HG02623 (cell line): Measurements from ENCODE around the gene OTOG.

Experiments
- ATAC-seq: cut with Tn5 transposase; IDR thresholded peaks from one replicate; pipeline ENCODE4 v1.9.1; 2021; ENCODE audit warnings: moderate library complexity; ENCODE audit not compliant: unreplicated experiment

OTOG gene

GRCh38 chr11:17560281-17561110 lies 13.4 kb downstream of the OTOG start:
- no peak for ATAC-seq

GRCh38 chr11:17561111-17561415 lies 14.0 kb downstream of the OTOG start:
- no peak for ATAC-seq

DNA sequence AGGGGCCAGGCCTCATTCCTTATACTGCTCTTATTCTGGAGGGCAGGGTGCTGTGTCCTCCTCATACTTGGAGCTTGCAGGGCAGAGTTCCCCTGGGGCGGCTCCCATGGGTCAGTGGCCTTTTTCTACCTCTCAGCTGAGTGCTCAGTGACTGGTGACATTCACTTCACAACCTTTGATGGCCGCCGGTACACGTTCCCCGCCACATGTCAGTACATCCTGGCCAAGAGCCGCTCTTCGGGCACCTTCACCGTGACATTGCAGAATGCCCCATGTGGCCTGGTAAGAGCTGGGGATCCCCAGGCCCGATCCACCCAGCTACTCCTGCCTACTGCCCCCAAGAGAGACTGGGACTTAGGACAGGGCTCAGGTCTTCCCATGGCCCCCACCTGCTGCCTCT lies 14.5 kb downstream of the OTOG start:
- ATAC-seq: no peak

DNA sequence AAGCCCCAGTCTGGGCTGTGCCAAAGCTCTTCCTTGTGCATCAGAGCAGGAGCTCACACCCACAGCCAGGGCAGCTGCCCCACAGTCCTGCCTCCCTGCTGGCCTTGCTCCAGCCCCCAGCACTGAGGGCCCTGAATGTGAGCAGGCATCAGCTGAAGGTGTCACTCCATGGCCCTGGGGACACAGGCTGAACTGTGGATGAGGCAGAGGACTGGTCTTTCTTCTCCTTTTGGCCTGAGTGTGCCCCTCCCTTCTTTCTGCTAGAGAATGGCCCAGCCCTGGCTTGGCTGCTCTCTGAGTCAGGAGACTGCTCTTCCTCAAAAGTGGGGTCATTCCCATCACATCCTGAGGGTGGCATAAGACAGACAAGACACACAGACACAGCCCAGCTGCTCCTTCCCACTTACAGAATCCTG lies 16.2 kb downstream of the OTOG start:
- no peak for ATAC-seq

- ATAC-seq: no peak
Measured at GRCh38 chr11:17563961-17564686, 17.1 kb downstream of the OTOG start.

DNA sequence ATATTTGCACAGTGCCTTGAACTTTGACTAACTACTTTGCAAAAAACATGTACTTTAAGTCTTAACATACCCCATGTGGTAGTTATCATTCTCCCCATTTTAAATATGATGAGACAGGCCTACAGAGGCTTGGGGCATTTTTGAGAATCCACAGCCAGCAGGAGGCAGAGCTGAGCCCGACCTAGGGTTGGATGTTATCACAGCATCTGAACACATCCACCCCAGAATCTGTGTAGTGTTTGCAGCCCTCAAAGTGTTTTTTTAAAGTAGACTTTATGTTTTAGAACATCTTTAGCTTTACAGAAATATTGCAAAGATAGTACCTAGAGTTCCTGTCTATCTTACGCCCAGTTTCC lies 17.6 kb downstream of the OTOG start:
- no peak for ATAC-seq

DNA sequence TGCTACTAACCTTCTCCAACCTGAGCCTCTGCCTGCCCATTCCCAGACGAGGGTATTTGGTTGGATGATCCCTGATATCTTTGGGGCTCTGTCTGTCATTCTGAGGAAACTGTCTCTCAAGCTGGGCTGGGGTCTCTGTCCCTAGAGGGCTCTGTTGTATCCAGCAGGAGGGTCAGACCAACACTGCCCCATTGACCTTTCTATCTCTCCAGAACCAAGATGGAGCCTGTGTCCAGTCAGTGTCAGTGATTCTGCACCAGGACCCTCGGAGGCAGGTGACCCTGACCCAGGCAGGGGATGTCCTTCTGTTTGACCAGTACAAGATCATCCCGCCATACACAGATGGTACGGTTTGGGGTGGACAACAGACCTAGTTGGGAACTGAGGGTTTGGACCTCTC lies 21.9 kb downstream of the OTOG start:
- ATAC-seq: no peak

GRCh38 chr11:17570034-17570433 lies 23.0 kb downstream of the OTOG start:
- no peak for ATAC-seq

DNA sequence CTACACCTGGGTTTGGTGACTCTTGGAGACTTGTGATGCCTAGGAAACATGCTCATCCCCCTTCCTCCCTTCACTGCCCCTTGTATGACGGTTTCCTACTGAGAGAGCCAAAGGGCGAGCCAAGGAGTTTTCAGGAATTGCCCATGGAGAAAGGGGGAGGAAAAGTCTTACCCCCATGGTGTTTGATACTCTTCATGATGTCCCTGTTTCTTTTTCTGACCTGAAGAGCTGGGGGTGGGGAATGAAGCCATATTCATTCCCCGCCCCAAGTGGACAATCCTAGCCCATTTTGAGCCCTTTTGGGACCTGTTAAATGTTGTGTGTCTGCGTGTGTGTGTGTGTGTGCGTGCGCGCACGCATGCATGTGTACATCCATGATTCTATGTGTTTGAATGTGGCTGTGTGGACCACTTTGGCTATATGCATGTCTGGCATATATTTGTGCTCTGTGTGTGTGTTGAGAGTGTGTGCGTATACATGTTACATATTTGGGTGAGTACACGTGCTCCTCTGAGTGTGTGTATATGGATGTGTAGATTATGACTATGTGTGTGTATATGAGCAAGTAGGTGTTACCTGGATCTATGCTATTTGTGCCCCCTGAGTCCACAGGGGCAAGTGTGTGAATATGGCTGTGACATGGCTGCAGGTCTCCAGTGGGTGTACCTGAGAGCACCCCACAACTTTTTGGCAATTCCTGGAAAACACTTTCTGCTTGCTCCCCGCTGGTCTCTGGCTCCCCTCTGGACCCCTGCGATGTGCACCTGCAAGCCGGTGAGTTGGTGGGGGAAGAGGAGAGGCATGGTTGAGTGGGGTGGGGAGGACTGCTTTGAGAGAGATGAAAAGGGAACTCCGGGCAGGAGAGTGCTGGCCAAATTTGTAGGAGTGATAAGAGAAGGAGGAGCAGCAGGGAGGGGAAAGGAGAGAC lies 24.6 kb downstream of the OTOG start:
- ATAC-seq: no peak

- ATAC-seq: no peak
Measured at GRCh38 chr11:17572359-17572690, 25.3 kb downstream of the OTOG start.

- ATAC-seq: no peak
Measured at GRCh38 chr11:17572791-17573460, 25.9 kb downstream of the OTOG start.

DNA sequence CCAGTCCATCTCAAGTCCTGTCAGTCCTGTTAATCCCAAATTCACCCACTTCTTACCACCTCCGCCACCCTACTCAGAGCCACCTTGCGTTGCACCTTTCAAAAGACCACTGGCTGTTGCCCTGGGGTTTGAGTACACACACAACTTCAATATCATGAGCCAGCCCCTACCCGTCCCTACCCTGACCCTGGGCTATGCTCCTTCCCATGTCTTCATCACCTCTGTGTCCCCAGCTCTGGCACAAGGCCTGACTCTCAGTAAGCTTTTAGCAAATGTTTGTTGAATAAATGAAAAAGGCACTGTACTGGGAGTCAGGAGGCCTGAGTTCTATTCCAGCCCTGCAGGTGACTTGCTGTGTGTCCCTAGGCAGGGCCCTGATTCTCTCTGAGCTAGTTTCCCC lies 26.5 kb downstream of the OTOG start:
- ATAC-seq: no peak

GRCh38 chr11:17574141-17575091 lies 27.4 kb downstream of the OTOG start:
- no peak for ATAC-seq

DNA sequence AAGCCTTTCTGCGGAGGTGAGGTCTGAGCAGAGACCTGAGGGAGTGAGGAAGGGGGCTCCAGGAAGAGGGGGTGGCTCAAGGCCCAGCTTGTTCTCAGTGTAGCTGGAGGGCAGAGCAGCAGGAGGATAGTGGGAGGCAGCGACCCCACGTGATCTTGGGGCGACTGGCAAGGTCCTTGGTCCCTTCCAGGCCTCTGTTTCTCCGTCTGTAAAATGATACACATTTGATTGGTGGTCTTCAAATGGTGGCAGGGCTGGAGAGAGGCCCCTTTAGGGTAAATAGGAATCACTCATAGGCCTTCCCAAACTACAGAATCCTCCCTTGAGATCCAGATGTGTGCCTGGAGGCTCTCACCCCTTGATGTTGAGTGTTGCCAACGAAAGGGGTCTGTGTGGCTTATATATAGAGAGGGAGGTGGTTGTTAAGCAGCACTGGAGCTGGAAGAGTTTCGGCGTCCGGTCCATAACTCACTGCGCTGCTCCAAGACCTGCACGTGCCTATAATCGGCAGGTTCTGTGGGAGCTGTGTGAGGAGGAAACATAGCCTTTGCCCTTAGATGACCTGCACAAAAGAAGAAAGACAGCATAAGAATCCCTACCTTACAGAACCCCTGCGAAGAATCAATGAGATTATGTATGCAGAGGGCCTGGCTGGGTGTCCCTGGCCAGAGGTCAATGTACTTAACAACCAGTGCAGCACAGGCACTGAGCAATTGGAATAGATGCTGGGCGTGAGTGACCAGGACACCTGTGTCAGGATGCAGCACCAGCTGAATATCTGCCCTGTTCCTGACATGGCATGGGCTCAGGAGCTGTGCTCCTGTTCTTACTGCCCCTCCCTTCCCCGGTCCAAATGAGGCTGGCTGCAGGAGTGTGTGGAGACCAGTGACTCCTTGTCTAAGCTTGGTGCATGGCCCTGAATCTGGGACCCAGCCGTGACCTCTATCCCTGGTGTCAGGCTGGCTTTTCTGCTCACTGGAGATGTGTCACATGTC lies 28.7 kb downstream of the OTOG start:
- no peak for ATAC-seq

- ATAC-seq: no peak
Measured at GRCh38 chr11:17578296-17578695, 31.2 kb downstream of the OTOG start.

DNA sequence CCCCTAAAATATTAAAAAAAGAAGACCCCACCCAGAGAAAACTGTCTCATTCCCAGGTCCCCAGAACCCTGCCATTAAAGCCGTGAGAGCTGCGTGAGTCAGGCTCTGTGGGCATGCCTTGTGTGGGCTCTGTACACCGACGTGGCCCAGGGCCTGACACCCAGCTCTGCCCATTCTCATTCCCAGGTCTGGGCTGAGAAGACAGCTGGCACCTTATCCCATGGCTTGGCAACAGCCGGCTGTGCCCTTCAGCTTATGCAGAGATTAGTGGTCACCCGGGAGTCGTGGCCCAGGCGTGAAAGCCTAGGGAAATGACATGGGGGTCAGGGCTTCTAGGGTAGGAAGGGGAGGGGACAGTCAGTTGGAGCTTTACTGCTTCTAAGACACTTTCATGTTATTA lies 31.9 kb downstream of the OTOG start:
- ATAC-seq: no peak

DNA sequence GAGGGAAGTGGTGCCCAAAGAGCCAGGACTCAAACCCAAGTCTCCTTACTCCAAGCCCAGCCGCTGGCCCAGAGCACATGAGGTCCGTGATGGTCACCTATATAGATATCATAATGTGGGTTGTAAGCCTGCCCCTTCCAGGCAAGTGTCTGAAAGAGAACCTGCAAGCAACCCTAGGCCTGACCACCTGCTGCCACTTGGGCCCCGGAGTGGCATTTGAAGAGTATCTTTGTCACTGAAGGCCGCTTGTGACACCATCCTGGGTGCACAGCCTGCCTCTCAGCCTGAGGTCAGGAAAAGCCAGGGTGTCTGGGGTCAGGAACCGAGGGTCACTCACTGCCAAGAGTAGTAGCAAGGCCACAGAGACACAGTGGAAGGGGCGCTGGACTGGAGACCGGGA lies 32.4 kb downstream of the OTOG start:
- no peak for ATAC-seq

- ATAC-seq: no peak
Measured at GRCh38 chr11:17580271-17580670, 33.2 kb downstream of the OTOG start.
